Measurements from ENCODE around the gene FNDC5.

FNDC5 gene

GRCh38 chr1:32897082-32898049 is 26.7 kb upstream of the FNDC5 start:
- DNase-seq = no peak

- no peak for DNase-seq
These were observed 25.7 kb upstream of the FNDC5 start for GRCh38 chr1:32896451-32896850.

- no peak for DNase-seq
These were observed 24.9 kb upstream of the FNDC5 start for GRCh38 chr1:32895325-32896215.

GRCh38 chr1:32894681-32895080 is 24.0 kb upstream of the FNDC5 start:
- DNase-seq = no peak

- DNase-seq = no peak
These were observed 23.4 kb upstream of the FNDC5 start for GRCh38 chr1:32894019-32894600.

GRCh38 chr1:32893198-32894018 is 22.7 kb upstream of the FNDC5 start:
- no peak for DNase-seq

- no peak for DNase-seq
These were observed 21.9 kb upstream of the FNDC5 start for GRCh38 chr1:32892368-32893197.

- DNase-seq = no peak
These were observed 20.9 kb upstream of the FNDC5 start for GRCh38 chr1:32891630-32892029.

GRCh38 chr1:32891241-32891570 is 20.5 kb upstream of the FNDC5 start:
- DNase-seq = no peak

GRCh38 chr1:32890516-32891240 is 20.0 kb upstream of the FNDC5 start:
- DNase-seq = no peak

- DNase-seq = no peak
These were observed 19.1 kb upstream of the FNDC5 start for GRCh38 chr1:32889731-32890278.

- DNase-seq = no peak
These were observed 18.1 kb upstream of the FNDC5 start for GRCh38 chr1:32888677-32889420.

GRCh38 chr1:32888134-32888533 is 17.4 kb upstream of the FNDC5 start:
- no peak for DNase-seq

- no peak for DNase-seq
These were observed 16.9 kb upstream of the FNDC5 start for GRCh38 chr1:32887623-32888022.

GRCh38 chr1:32886828-32887414 is 16.2 kb upstream of the FNDC5 start:
- no peak for DNase-seq

GRCh38 chr1:32886004-32886827 is 15.5 kb upstream of the FNDC5 start, which contains the start of gene HPCA:
Gene HPCA (plus strand): TSS chr1:32886491. CDS start chr1:32888899, 2,408 bp downstream.
- DNase-seq = peak; percentile 54 to 59

GRCh38 chr1:32885676-32886003 is 14.9 kb upstream of the FNDC5 start:
- DNase-seq = no peak

GRCh38 chr1:32884726-32885125 is 14.0 kb upstream of the FNDC5 start:
- no peak for DNase-seq

GRCh38 chr1:32884032-32884372 is 13.3 kb upstream of the FNDC5 start:
- no peak for DNase-seq
